Duodenal mucosa (tissue), 2 donors: ENCODE data around the gene CAT.

Source experiments
- H3K27ac ChIP-seq: one replicate; pipeline ENCODE4 v1.7.0; 2013; ENCODE audit warnings: low read depth, low read length
- H3K27me3 ChIP-seq, 2 donors: one replicate each; pipeline ENCODE4 v1.7.0; 2013; ENCODE audit warnings: low read length in 2 of 2, control low read depth in 1 of 2; ENCODE audit not compliant: insufficient read depth in 2 of 2, control insufficient read depth in 1 of 2
- H3K36me3 ChIP-seq, 2 donors: one replicate each; pipeline ENCODE4 v1.7.0; 2013; ENCODE audit warnings: low read length in 2 of 2, control low read depth in 1 of 2; ENCODE audit not compliant: insufficient read depth in 2 of 2, control insufficient read depth in 1 of 2
- H3K4me1 ChIP-seq, 2 donors: one replicate each; pipeline ENCODE4 v1.7.0; 2013; ENCODE audit warnings: low read length in 2 of 2, control low read depth in 1 of 2; ENCODE audit not compliant: insufficient read depth in 2 of 2, control insufficient read depth in 1 of 2
- H3K4me3 ChIP-seq, 2 donors: one replicate each; pipeline ENCODE4 v1.7.0; 2013; ENCODE audit warnings: low read length in 2 of 2, low read depth in 1 of 2
- H3K9ac ChIP-seq, 2 donors: one replicate each; pipeline ENCODE4 v1.7.0; 2013; ENCODE audit warnings: low read length in 2 of 2, low read depth in 1 of 2
- H3K9me3 ChIP-seq, 2 donors: one replicate each; pipeline ENCODE4 v1.7.0; 2013; ENCODE audit warnings: low read length in 2 of 2, control low read depth in 1 of 2; ENCODE audit not compliant: control insufficient read depth in 1 of 2

The CAT gene

GRCh38 chr11:34439610-34440198 lies 970 bp downstream of the CAT start:
- peak overlapping the region; percentile 62 for H3K27ac ChIP-seq
- H3K4me3 ChIP-seq, result peak overlapping the region; percentile 68 to 81
- peaks cover 18 to 21% of the 10 kb centered on the region in 2 donors for H3K4me1 ChIP-seq
- no peaks in the 10 kb centered on the region for H3K9me3 ChIP-seq
- no peaks in the 10 kb centered on the region for H3K27me3 ChIP-seq
- H3K36me3 ChIP-seq, result no peaks in the 10 kb centered on the region
- H3K9ac ChIP-seq, result peak overlapping the region; percentile 12 to 60

GRCh38 chr11:34441814-34442213 lies 3.1 kb downstream of the CAT start:
- Histone ChIP-seq H3K4me1 (peaks cover 21 to 23% of the 10 kb centered on the region in 2 donors), H3K27ac (no peak overlapping the region), H3K9ac (no peak overlapping the region), H3K9me3 (no peaks in the 10 kb centered on the region), H3K27me3 (no peaks in the 10 kb centered on the region), H3K4me3 (no peak overlapping the region), H3K36me3 (no peaks in the 10 kb centered on the region)

GRCh38 chr11:34443136-34443535 lies 4.4 kb downstream of the CAT start:
- H3K9ac ChIP-seq, result no peak overlapping the region
- no peak overlapping the region for H3K27ac ChIP-seq
- H3K27me3 ChIP-seq, result no peaks in the 10 kb centered on the region
- peaks cover 21 to 23% of the 10 kb centered on the region in 2 donors for H3K4me1 ChIP-seq
- H3K4me3 ChIP-seq, result no peak overlapping the region
- H3K36me3 ChIP-seq, result no peaks in the 10 kb centered on the region
- H3K9me3 ChIP-seq, result no peaks in the 10 kb centered on the region

GRCh38 chr11:34444428-34444827 lies 5.7 kb downstream of the CAT start:
- Histone ChIP-seq H3K9me3 (no peaks in the 10 kb centered on the region), H3K27ac (no peak overlapping the region), H3K36me3 (no peaks in the 10 kb centered on the region), H3K4me1 (peaks cover 21 to 23% of the 10 kb centered on the region in 2 donors), H3K9ac (no peak overlapping the region), H3K27me3 (no peaks in the 10 kb centered on the region), H3K4me3 (no peak overlapping the region)

- peaks cover 7 to 12% of the 10 kb centered on the region in 2 donors for H3K4me1 ChIP-seq
- no peak overlapping the region for H3K27ac ChIP-seq
- H3K36me3 ChIP-seq, result peaks cover 11 to 14% of the 10 kb centered on the region in 2 donors
- H3K9me3 ChIP-seq, result no peaks in the 10 kb centered on the region
- no peak overlapping the region for H3K9ac ChIP-seq
- no peak overlapping the region for H3K4me3 ChIP-seq
- no peaks in the 10 kb centered on the region for H3K27me3 ChIP-seq
Observed at GRCh38 chr11:34445956-34446355, 7.2 kb downstream of the CAT start.

- Histone ChIP-seq H3K9ac (no peak overlapping the region), H3K36me3 (peaks cover 12 to 18% of the 10 kb centered on the region in 2 donors), H3K4me1 (peaks cover 7 to 11% of the 10 kb centered on the region in 2 donors), H3K4me3 (no peak overlapping the region), H3K27ac (no peak overlapping the region), H3K27me3 (no peaks in the 10 kb centered on the region), H3K9me3 (no peaks in the 10 kb centered on the region)
Observed at GRCh38 chr11:34446386-34446785, 7.7 kb downstream of the CAT start.

- H3K27me3 ChIP-seq, result no peaks in the 10 kb centered on the region
- H3K27ac ChIP-seq, result no peak overlapping the region
- H3K4me3 ChIP-seq, result no peak overlapping the region
- H3K9ac ChIP-seq, result no peak overlapping the region
- H3K4me1 ChIP-seq, result peaks cover 7 to 11% of the 10 kb centered on the region in 2 donors
- peaks cover 15 to 25% of the 10 kb centered on the region in 2 donors for H3K36me3 ChIP-seq
- H3K9me3 ChIP-seq, result no peaks in the 10 kb centered on the region
Observed at GRCh38 chr11:34447044-34447443, 8.3 kb downstream of the CAT start.

- Histone ChIP-seq H3K4me1 (peaks cover 0 to 10% of the 10 kb centered on the region in 2 donors), H3K9me3 (no peaks in the 10 kb centered on the region), H3K27me3 (no peaks in the 10 kb centered on the region), H3K9ac (no peak overlapping the region), H3K36me3 (peaks cover 23 to 38% of the 10 kb centered on the region in 2 donors), H3K4me3 (no peak overlapping the region), H3K27ac (no peak overlapping the region)
Observed at GRCh38 chr11:34448223-34448994, 9.7 kb downstream of the CAT start.

GRCh38 chr11:34449013-34449412 lies 10.3 kb downstream of the CAT start:
- Histone ChIP-seq H3K9me3 (no peaks in the 10 kb centered on the region), H3K4me1 (peaks cover 0 to 4% of the 10 kb centered on the region in 2 donors), H3K4me3 (no peak overlapping the region), H3K27me3 (no peaks in the 10 kb centered on the region), H3K9ac (no peak overlapping the region), H3K27ac (no peak overlapping the region), H3K36me3 (peaks cover 28 to 44% of the 10 kb centered on the region in 2 donors)

- Histone ChIP-seq H3K4me3 (no peak overlapping the region), H3K27me3 (no peaks in the 10 kb centered on the region), H3K4me1 (no peaks in the 10 kb centered on the region), H3K36me3 (peaks cover 36 to 64% of the 10 kb centered on the region in 2 donors), H3K9me3 (no peaks in the 10 kb centered on the region), H3K27ac (no peak overlapping the region), H3K9ac (no peak overlapping the region)
Observed at GRCh38 chr11:34451053-34451452, 12.3 kb downstream of the CAT start.
